ENCODE measurements around the gene MDC1. TPM values are rescaled to one million over a fixed set of nuclear protein-coding genes. Genes with fewer than 3 reads are reported as not detected.

Gene MDC1
- total and polyA plus RNA-seq, 7 donors = 1.8 to 17.4 (median 5.4) TPM

GRCh38 chr6:30727920-30728553 is 11.0 kb upstream of the MDC1 start:
- H3K9me3 ChIP-seq = no peaks in the 10 kb centered on the region
- peaks cover 0 to 54% (median 32%) of the 10 kb centered on the region in 4 donors for H3K4me1 ChIP-seq

GRCh38 chr6:30726506-30727413 is 9.7 kb upstream of the MDC1 start:
- Histone ChIP-seq H3K4me3 (no peak overlapping the region), H3K27me3 (no peaks in the 10 kb centered on the region), H3K9me3 (no peaks in the 10 kb centered on the region), H3K4me1 (peaks cover 0 to 67% (median 43%) of the 10 kb centered on the region in 4 donors), H3K36me3 (peaks cover 35 to 93% (median 55%) of the 10 kb centered on the region in 4 donors), H3K27ac (peak overlapping the region; percentile 16 to 96 (median 82))
- DNase-seq = no peak
- 89 to 91% methylated on average over 11 of the region's 11 CpGs for WGBS, 2 donors
- intact Hi-C loops (cut with DNase I) = no loop called here
- TF ChIP-seq POLR2AphosphoS5 (IDR thresholded peaks at IDR 0.05) (no peak), CTCF (IDR thresholded peaks at IDR 0.05) (no peak), POLR2A (IDR thresholded peaks at IDR 0.05) (no peak), EP300 (IDR thresholded peaks at IDR 0.05) (no peak)

More at GRCh38 chr6:30727920-30728553, 11.0 kb upstream of the MDC1 start:
- intact Hi-C loops (cut with DNase I) = no loop called here
- Histone ChIP-seq H3K4me3 (no peak overlapping the region), H3K27ac (peak overlapping the region; percentile 39 to 96 (median 82)), H3K27me3 (no peaks in the 10 kb centered on the region), H3K36me3 (peaks cover 40 to 98% (median 59%) of the 10 kb centered on the region in 4 donors)
- DNase-seq = no peak
- TF ChIP-seq POLR2A (IDR thresholded peaks at IDR 0.05) (no peak), POLR2AphosphoS5 (IDR thresholded peaks at IDR 0.05) (peak in 1 of 4 donors; percentile 4), EP300 (IDR thresholded peaks at IDR 0.05) (no peak), CTCF (IDR thresholded peaks at IDR 0.05) (peak in 1 of 4 experiments; percentile 17)
- WGBS, 2 donors = 64 to 67% methylated on average over 7 of the region's 7 CpGs

- Histone ChIP-seq H3K27ac (peak overlapping the region; percentile 16 to 96 (median 64)), H3K9me3 (no peaks in the 10 kb centered on the region), H3K4me3 (no peak overlapping the region), H3K36me3 (peaks cover 32 to 85% (median 55%) of the 10 kb centered on the region in 4 donors), H3K27me3 (no peaks in the 10 kb centered on the region), H3K4me1 (peaks cover 0 to 66% (median 41%) of the 10 kb centered on the region in 4 donors)
- intact Hi-C loops (cut with DNase I) = no loop called here
- no peak for DNase-seq
- TF ChIP-seq POLR2AphosphoS5 (IDR thresholded peaks at IDR 0.05) (peak in 2 of 4 donors; percentile 41 to 56), EP300 (IDR thresholded peaks at IDR 0.05) (no peak)
- WGBS, 2 donors = 57 to 62% methylated on average over 3 of the region's 3 CpGs
Observed at GRCh38 chr6:30725713-30726505, 8.8 kb upstream of the MDC1 start.

- TF ChIP-seq CTCF (IDR thresholded peaks at IDR 0.05) (no peak), EP300 (IDR thresholded peaks at IDR 0.05) (no peak), POLR2AphosphoS5 (IDR thresholded peaks at IDR 0.05) (no peak), POLR2A (IDR thresholded peaks at IDR 0.05) (no peak)
- Histone ChIP-seq H3K36me3 (peaks cover 26 to 76% (median 48%) of the 10 kb centered on the region in 4 donors), H3K9me3 (no peaks in the 10 kb centered on the region), H3K4me3 (no peak overlapping the region), H3K27ac (peak overlapping the region; percentile 16 to 96 (median 74)), H3K27me3 (no peaks in the 10 kb centered on the region), H3K4me1 (peaks cover 0 to 58% (median 35%) of the 10 kb centered on the region in 4 donors)
- intact Hi-C loops (cut with DNase I) = no loop called here
- no peak for DNase-seq
- WGBS, 2 donors = 43 to 46% methylated on average over 6 of the region's 6 CpGs
Observed at GRCh38 chr6:30724906-30725667, 8.0 kb upstream of the MDC1 start.

All from sigmoid colon (tissue), 7 donors.